H1 (cell line): ENCODE measurements around the gene FAM120B. TPM values are rescaled to one million over a fixed set of nuclear protein-coding genes. Genes with fewer than 3 reads are reported as not detected.

Source experiments
- CHD2 ChIP-seq: IDR thresholded peaks from 2 replicates; pipeline ENCODE4 v1.6.1; 2012; ENCODE audit warnings: low read length, improper control_type of control experiment
- polyA plus RNA-seq, 7 experiments: library from polyadenylated mRNA; depleted of rRNA in 3 of 7; stranded (reverse) in 5 of 7; unstranded in 2 of 7; fragments of >200 nt in 5 of 7; fragments of 200-250 nt in 2 of 7; gene quantifications; 1 replicate in 5 of 7; 2 replicates in 1 of 7; 4 replicates in 1 of 7; pipeline versions ENCODE4 v1.2.1 to v1.2.3, GENCODE V29; 2011 to 2013; ENCODE audit warnings: missing spikeins in 2 of 7, mixed read lengths in 2 of 7
- total RNA-seq: library from RNA; stranded (reverse); fragmentation: NEBNext Ultra II Directional; extraction: Animal tissue kit (Norgen Biotek cat#: 25700); gene quantifications from 2 replicates; pipeline ENCODE4 v1.2.1, GENCODE V29; 2021

The FAM120B gene
- total and polyA plus RNA-seq, 2 of the 8 experiments (the other 6 are each of a cell fraction or from before 2014, with no cell fraction given): 5.1 to 12.5 TPM

- TF ChIP-seq CHD2: no peak
These were observed 9.5 kb downstream of the FAM120B start (continued) for GRCh38 chr6:170316071-170316470.
